GM12878 (cell line): ENCODE data around the gene GOSR1.

Experiments
- ASH2L ChIP-seq: fragments of 300-600, 200-600 bp; sonication (generic); IDR thresholded peaks from 2 replicates; pipeline ENCODE4 v1.6.1; 2017; ENCODE audit warnings: low read depth, mild to moderate bottlenecking, borderline replicate concordance
- BHLHE40 ChIP-seq, 2 experiments: fragments of 450-650 bp in 1 of 2; IDR thresholded peaks; 2 replicates each; pipeline ENCODE4 v1.6.1; 2011 to 2017; ENCODE audit warnings: low read depth in 2 of 2, borderline replicate concordance in 1 of 2, improper control_type of control experiment in 1 of 2, low read length in 1 of 2, mild to moderate bottlenecking in 1 of 2
- CBFB ChIP-seq: IDR thresholded peaks from 2 replicates; pipeline ENCODE4 v1.6.1; 2016; ENCODE audit warnings: antibody characterized with exemption, low read depth
- CTCF ChIP-seq, 3 experiments: IDR thresholded peaks in 2 of 3; conservative IDR thresholded peaks in 1 of 3; 2 replicates each; pipeline ENCODE4 v1.5.1; 2011; ENCODE audit warnings: low read depth in 3 of 3, low read length in 3 of 3, mild to moderate bottlenecking in 3 of 3, control low read depth in 2 of 3, moderate library complexity in 2 of 3, inconsistent platforms in 1 of 3, mixed read lengths in 1 of 3; ENCODE audit not compliant: control insufficient read depth in 2 of 3, insufficient read depth in 1 of 3; ENCODE audit errors: extremely low read depth in 1 of 3
- EP300 ChIP-seq, 2 experiments: fragments of 150-350 bp in 1 of 2; IDR thresholded peaks; 2 replicates each; pipeline ENCODE4 v1.6.1; 2011 to 2012; ENCODE audit warnings: low read depth in 2 of 2, low read length in 2 of 2, borderline replicate concordance in 1 of 2, improper control_type of control experiment in 1 of 2, inconsistent platforms in 1 of 2; ENCODE audit not compliant: control insufficient read depth in 1 of 2
- POLR2AphosphoS2 ChIP-seq: IDR thresholded peaks from 2 replicates; pipeline ENCODE4 v1.6.1; 2011; ENCODE audit warnings: low read depth, mild to moderate bottlenecking, low read length, improper control_type of control experiment, moderate library complexity
- RAD51 ChIP-seq: fragments of 450-650 bp; IDR thresholded peaks from 2 replicates; pipeline ENCODE4 v1.6.1; 2016; ENCODE audit warnings: moderate library complexity, mild to moderate bottlenecking, inconsistent platforms
- SREBF1 ChIP-seq: IDR thresholded peaks from 2 replicates; pipeline ENCODE4 v1.6.1; 2012; ENCODE audit warnings: mild to moderate bottlenecking, low read length
- ZNF274 ChIP-seq: IDR thresholded peaks from one replicate; pipeline ENCODE4 v1.8.0; 2011; ENCODE audit not compliant: insufficient read length, insufficient read depth

GRCh38 chr17:30477774-30478115 is 537 bp downstream of the GOSR1 start:
- TF ChIP-seq EP300 (IDR thresholded peaks at IDR 0.05; ENCODE audit: borderline replicate concordance in 1 of 2, control insufficient read depth in 1 of 2, low read depth in 2 of 2, low read length in 2 of 2): 0 out of 4 replicates have a peak, but pooled peaks of 1 of the 2 experiments have one; percentile 11
- TF ChIP-seq BHLHE40 (IDR thresholded peaks at IDR 0.05; ENCODE audit: borderline replicate concordance in 1 of 2, low read depth in 2 of 2, low read length in 1 of 2): no peak
- no peak for TF ChIP-seq POLR2AphosphoS2
- no peak for TF ChIP-seq RAD51
- TF ChIP-seq CTCF (IDR thresholded peaks at IDR 0.05 in 2 of 3, conservative IDR thresholded peaks at IDR 0.05 in 1 of 3; ENCODE audit: control insufficient read depth in 2 of 3, extremely low read depth in 1 of 3, insufficient read depth in 1 of 3, low read depth in 3 of 3, low read length in 3 of 3): no peak
- TF ChIP-seq ZNF274: no peak
- TF ChIP-seq CBFB: no peak
- no peak for TF ChIP-seq SREBF1
- no peak for TF ChIP-seq ASH2L
